Mucosa of stomach (tissue), 1 donor: ENCODE data around the gene GCM1.
"Not testable (repeated sequence)": the region's sequence is repeated elsewhere in the genome, so short reads cannot be mapped to it uniquely, and the experiment has no call there.

Experiments
- H3K27me3 ChIP-seq: one replicate; pipeline ENCODE4 v1.7.0; 2013; ENCODE audit warnings: mild to moderate bottlenecking, low read length; ENCODE audit not compliant: control insufficient read depth, insufficient read depth
- H3K36me3 ChIP-seq: one replicate; pipeline ENCODE4 v1.7.0; 2013; ENCODE audit warnings: low read length; ENCODE audit not compliant: control insufficient read depth, insufficient read depth
- H3K4me1 ChIP-seq: one replicate; pipeline ENCODE4 v1.7.0; 2013; ENCODE audit warnings: mild to moderate bottlenecking, low read length; ENCODE audit not compliant: control insufficient read depth, insufficient read depth
- H3K4me3 ChIP-seq: one replicate; pipeline ENCODE4 v1.7.0; 2013; ENCODE audit warnings: low read length
- H3K9ac ChIP-seq: one replicate; pipeline ENCODE4 v1.7.0; 2013; ENCODE audit warnings: mild to moderate bottlenecking, low read length, moderate library complexity
- H3K9me3 ChIP-seq: one replicate; pipeline ENCODE4 v1.7.0; 2013; ENCODE audit warnings: mild to moderate bottlenecking, low read length, moderate library complexity; ENCODE audit not compliant: control insufficient read depth
- donor health status: Pancreatic carcinoma.

Gene GCM1

GRCh38 chr6:53168516-53169267 is 20.1 kb upstream of the GCM1 start:
- Histone ChIP-seq H3K36me3 (no peaks in the 10 kb centered on the region), H3K4me3 (no peak overlapping the region), H3K4me1 (no peaks in the 10 kb centered on the region), H3K9me3 (no peaks in the 10 kb centered on the region), H3K9ac (no peak overlapping the region), H3K27me3 (no peaks in the 10 kb centered on the region)

- Histone ChIP-seq H3K36me3 (no peaks in the 10 kb centered on the region), H3K4me3 (no peak overlapping the region), H3K4me1 (no peaks in the 10 kb centered on the region), H3K9me3 (no peaks in the 10 kb centered on the region), H3K27me3 (no peaks in the 10 kb centered on the region), H3K9ac (no peak overlapping the region)
Observed at GRCh38 chr6:53165293-53165692, 16.7 kb upstream of the GCM1 start.

- no peak overlapping the region for H3K9ac ChIP-seq
Observed at GRCh38 chr6:53162606-53163005, 14.0 kb upstream of the GCM1 start.

GRCh38 chr6:53161481-53162009 is 12.9 kb upstream of the GCM1 start:
- Histone ChIP-seq H3K36me3 (no peaks in the 10 kb centered on the region), H3K27me3 (no peaks in the 10 kb centered on the region), H3K9ac (no peak overlapping the region), H3K9me3 (no peaks in the 10 kb centered on the region), H3K4me1 (no peaks in the 10 kb centered on the region), H3K4me3 (no peak overlapping the region)

More at GRCh38 chr6:53162606-53163005, 14.0 kb upstream of the GCM1 start:
- Histone ChIP-seq H3K9me3 (no peaks in the 10 kb centered on the region), H3K36me3 (no peaks in the 10 kb centered on the region), H3K4me1 (no peaks in the 10 kb centered on the region), H3K4me3 (no peak overlapping the region), H3K27me3 (no peaks in the 10 kb centered on the region)

- Histone ChIP-seq H3K36me3 (no peaks in the 10 kb centered on the region), H3K4me3 (no peak overlapping the region), H3K9ac (no peak overlapping the region), H3K27me3 (no peaks in the 10 kb centered on the region), H3K4me1 (no peaks in the 10 kb centered on the region), H3K9me3 (no peaks in the 10 kb centered on the region)
Observed at GRCh38 chr6:53159558-53159957, 10.9 kb upstream of the GCM1 start.

GRCh38 chr6:53158076-53158475 is 9.4 kb upstream of the GCM1 start:
- H3K36me3 ChIP-seq, H3K4me1 ChIP-seq, H3K27me3 ChIP-seq, H3K9ac ChIP-seq, H3K9me3 ChIP-seq, H3K4me3 ChIP-seq: not testable (repeated sequence)

GRCh38 chr6:53155279-53155678 is 6.6 kb upstream of the GCM1 start:
- H3K9ac ChIP-seq, H3K36me3 ChIP-seq, H3K27me3 ChIP-seq, H3K9me3 ChIP-seq, H3K4me1 ChIP-seq, H3K4me3 ChIP-seq: not testable (repeated sequence)

- Histone ChIP-seq H3K9ac (no peak overlapping the region), H3K4me1 (no peaks in the 10 kb centered on the region)
Observed at GRCh38 chr6:53154794-53155193, 6.2 kb upstream of the GCM1 start.

GRCh38 chr6:53154071-53154470 is 5.4 kb upstream of the GCM1 start:
- H3K9me3 ChIP-seq, result no peaks in the 10 kb centered on the region
- no peaks in the 10 kb centered on the region for H3K27me3 ChIP-seq
- no peak overlapping the region for H3K9ac ChIP-seq
- H3K4me3 ChIP-seq, result no peak overlapping the region
- H3K36me3 ChIP-seq, result no peaks in the 10 kb centered on the region
- no peaks in the 10 kb centered on the region for H3K4me1 ChIP-seq

More at GRCh38 chr6:53154794-53155193, 6.2 kb upstream of the GCM1 start:
- Histone ChIP-seq H3K9me3 (no peaks in the 10 kb centered on the region), H3K36me3 (no peaks in the 10 kb centered on the region), H3K4me3 (no peak overlapping the region), H3K27me3 (no peaks in the 10 kb centered on the region)

GRCh38 chr6:53152576-53152975 is 3.9 kb upstream of the GCM1 start:
- no peaks in the 10 kb centered on the region for H3K27me3 ChIP-seq
- no peaks in the 10 kb centered on the region for H3K9me3 ChIP-seq
- no peak overlapping the region for H3K4me3 ChIP-seq
- H3K36me3 ChIP-seq, result no peaks in the 10 kb centered on the region
- H3K9ac ChIP-seq, result no peak overlapping the region
- no peaks in the 10 kb centered on the region for H3K4me1 ChIP-seq

GRCh38 chr6:53151676-53152075 is 3.0 kb upstream of the GCM1 start:
- H3K4me3 ChIP-seq, result no peak overlapping the region
- no peaks in the 10 kb centered on the region for H3K4me1 ChIP-seq
- H3K9me3 ChIP-seq, result no peaks in the 10 kb centered on the region
- H3K27me3 ChIP-seq, result no peaks in the 10 kb centered on the region
- H3K9ac ChIP-seq, result no peak overlapping the region
- no peaks in the 10 kb centered on the region for H3K36me3 ChIP-seq

GRCh38 chr6:53144802-53145201 is 3.8 kb downstream of the GCM1 start:
- H3K4me3 ChIP-seq, result no peak overlapping the region
- H3K9me3 ChIP-seq, result no peaks in the 10 kb centered on the region
- no peaks in the 10 kb centered on the region for H3K4me1 ChIP-seq
- no peak overlapping the region for H3K9ac ChIP-seq
- no peaks in the 10 kb centered on the region for H3K27me3 ChIP-seq
- no peaks in the 10 kb centered on the region for H3K36me3 ChIP-seq
